Left ventricle myocardium superior (tissue), 1 donor: ENCODE measurements around the gene CDK6. TPM values are rescaled to one million over a fixed set of nuclear protein-coding genes. Genes with fewer than 3 reads are reported as not detected.

ENCODE experiments used
- ATAC-seq: fragments of 200-7000 bp; cut with Tn5 transposase; one replicate; pipeline ENCODE4 v1.9.1; 2020; ENCODE audit warnings: mild to moderate bottlenecking, moderate library complexity
- DNase-seq: peaks from one replicate; pipeline ENCODE4 v3.0.0-alpha.2; 2020
- intact Hi-C: fragments of 100-400 bp; cut with micrococcal nuclease; formaldehyde crosslinking; loops from one replicate; pipeline ENCODE4 v1.11.0; 2022
- total RNA-seq: library from RNA; stranded (reverse); fragmentation: NEBNext Ultra II Directional; extraction: Animal tissue kit (Norgen Biotek cat#: 25700); gene quantifications from one replicate; pipeline ENCODE4 v1.2.1, GENCODE V29; 2021
- donor health status: DM: no; HTN: yes; CAD: no; lungs with severe emphysema.

CDK6 gene
- total RNA-seq, 1 donor from 2014 or later = 27.5 TPM

GRCh38 chr7:92832534-92833023, 3.8 kb downstream of the CDK6 start:
- ATAC-seq (no peak), DNase-seq (no peak)
- intact Hi-C loops = loop anchor here (5.0 kb wide), 2 partner anchors 135 to 210 kb away; no protein-coding TSS in a partner anchor

- intact Hi-C loops = loop anchor here (5.0 kb wide), 2 partner anchors 135 to 210 kb away; no protein-coding TSS in a partner anchor
- no peak for ATAC-seq
- DNase-seq = no peak
Measured at GRCh38 chr7:92831716-92832533, 4.4 kb downstream of the CDK6 start.

- ATAC-seq = no peak
- DNase-seq = no peak
- intact Hi-C loops = loop anchor here (5.0 kb wide), 2 partner anchors 133 to 208 kb away; no protein-coding TSS in a partner anchor
Measured at GRCh38 chr7:92830532-92831110, 5.8 kb downstream of the CDK6 start.

- DNase-seq = no peak
- no peak for ATAC-seq
- intact Hi-C loops = loop anchor here (5.0 kb wide), 2 partner anchors 133 to 208 kb away; no protein-coding TSS in a partner anchor
Measured at GRCh38 chr7:92830027-92830426, 6.3 kb downstream of the CDK6 start.

- ATAC-seq = peak; percentile 40
- no peak for DNase-seq
- intact Hi-C loops = no loop called here
Measured at GRCh38 chr7:92827464-92828120, 8.8 kb downstream of the CDK6 start.

- ATAC-seq = no peak
- DNase-seq = no peak
- intact Hi-C loops = no loop called here
Measured at GRCh38 chr7:92826258-92826938, 10.0 kb downstream of the CDK6 start.

- no peak for DNase-seq
- no peak for ATAC-seq
- intact Hi-C loops = no loop called here
Measured at GRCh38 chr7:92824901-92825480, 11.4 kb downstream of the CDK6 start.

- intact Hi-C loops = no loop called here
- no peak for ATAC-seq
- DNase-seq = no peak
Measured at GRCh38 chr7:92824450-92824849, 11.9 kb downstream of the CDK6 start.

GRCh38 chr7:92823042-92823441, 13.3 kb downstream of the CDK6 start:
- ATAC-seq (no peak), DNase-seq (no peak)
- intact Hi-C loops = no loop called here

GRCh38 chr7:92820191-92820590, 16.2 kb downstream of the CDK6 start:
- intact Hi-C loops = no loop called here
- DNase-seq = no peak
- ATAC-seq = no peak

- intact Hi-C loops = no loop called here
- DNase-seq = no peak
- no peak for ATAC-seq
Measured at GRCh38 chr7:92817398-92817797, 19.0 kb downstream of the CDK6 start.

- DNase-seq (no peak), ATAC-seq (no peak)
- intact Hi-C loops = no loop called here
Measured at GRCh38 chr7:92815412-92815811, 21.0 kb downstream of the CDK6 start.

- no peak for DNase-seq
- no peak for ATAC-seq
- intact Hi-C loops = no loop called here
Measured at GRCh38 chr7:92813390-92814024, 22.9 kb downstream of the CDK6 start.

- DNase-seq = no peak
- no peak for ATAC-seq
- intact Hi-C loops = no loop called here
Measured at GRCh38 chr7:92811158-92811557, 25.2 kb downstream of the CDK6 start.

- no peak for DNase-seq
- ATAC-seq = peak; percentile 94
- intact Hi-C loops = no loop called here
Measured at GRCh38 chr7:92809760-92810573, 26.4 kb downstream of the CDK6 start.

GRCh38 chr7:92809397-92809759, 27.0 kb downstream of the CDK6 start:
- DNase-seq (no peak), ATAC-seq (peak; percentile 53)
- intact Hi-C loops = no loop called here

GRCh38 chr7:92808635-92809034, 27.7 kb downstream of the CDK6 start:
- intact Hi-C loops = no loop called here
- DNase-seq = no peak
- no peak for ATAC-seq

GRCh38 chr7:92808006-92808405, 28.4 kb downstream of the CDK6 start:
- intact Hi-C loops = no loop called here
- ATAC-seq = no peak
- DNase-seq = no peak
